ENCODE data around the gene CEPT1. TPM values are rescaled to one million over a fixed set of nuclear protein-coding genes. Genes with fewer than 3 reads are reported as not detected.

CEPT1 gene
- total and polyA plus RNA-seq, 9 of the 15 experiments (the other 6 are each of a cell fraction or from before 2014, with no cell fraction given), result 24.4 to 72.6 (median 42.4) TPM

- H3K9me1 ChIP-seq (ENCODE audit: control insufficient read depth, insufficient read depth, low read length), result no peaks in the 10 kb centered on the region
- ChIA-PET POLR2A (no interaction called here), CTCF (ENCODE audit: low intra/inter-chr PET ratio) (no interaction called here)
- H3K27me3 ChIP-seq (ENCODE audit: control insufficient read depth in 2 of 2, insufficient read depth in 2 of 2, low read length in 2 of 2), result peaks cover 16 to 19% of the 10 kb centered on the region in 2 experiments
- no peak within 1 kb of the TSS for H3K4me3 ChIP-seq
- H3K4me2 ChIP-seq (ENCODE audit: insufficient read depth, low read length), result no peak within 1 kb of the TSS
- DNase-seq (ENCODE audit: extremely low read depth in 1 of 4, low spot score in 3 of 4) (no peak), ATAC-seq (no peak), FAIRE-seq (no peak)
- no peak within 1 kb of the TSS for H3K27ac ChIP-seq (ENCODE audit: extremely low read depth, low read depth, low read length)
- in situ Hi-C loops (cut with MboI), result loop anchor here (10.0 kb wide), 1 partner anchor 167 kb away; no protein-coding TSS in a partner anchor
- H3K9ac ChIP-seq (ENCODE audit: insufficient read depth in 1 of 2, low read depth in 2 of 2, low read length in 2 of 2), result no peak within 1 kb of the TSS
- 0% methylated on average over 3 of the region's 3 CpGs for WGBS (ENCODE audit: insufficient coverage, low coverage, missing lambda C conversion rate)
- H3K36me3 ChIP-seq (ENCODE audit: control insufficient read depth, insufficient read depth, low read length), result no peaks in the 10 kb centered on the region
- no TSS peak for BruUV-seq (replicated peaks)
- no peaks in the 10 kb centered on the region; a peak in 1 of 5 replicates for H3K4me1 ChIP-seq (replicated peaks in 1 of 2; ENCODE audit: control insufficient read depth in 2 of 2, insufficient read depth in 2 of 2, low read length in 2 of 2)
- no peak within 1 kb of the TSS for H2AFZ ChIP-seq (ENCODE audit: low read depth, low read length)
- no peaks in the 10 kb centered on the region for H3K9me3 ChIP-seq (replicated peaks; ENCODE audit: control insufficient read depth, insufficient read depth, low read depth, low read length)
- H4K20me1 ChIP-seq (replicated peaks; ENCODE audit: control insufficient read depth, insufficient read depth, low read length), result peaks cover 2% of the 10 kb centered on the region; the same call in 1 of the 2 replicates
- intact Hi-C loops (cut with micrococcal nuclease), result no loop called here
- H3K79me2 ChIP-seq (ENCODE audit: control insufficient read depth, insufficient read depth, low read length), result no peaks in the 10 kb centered on the region
- no peak for TF ChIP-seq POLR2A (conservative IDR thresholded peaks at IDR 0.05)
- no peak for TF ChIP-seq ZNF318 (IDR thresholded peaks at IDR 0.05; ENCODE audit: borderline replicate concordance in 1 of 2, low read depth in 1 of 2)
- no peak for TF ChIP-seq ZEB2 (IDR thresholded peaks at IDR 0.05)
- TF ChIP-seq CLOCK (CRISPR knock-in tag; IDR thresholded peaks at IDR 0.05; ENCODE audit: borderline replicate concordance), result no peak
- no peak for TF ChIP-seq ZNF583 (CRISPR knock-in tag; IDR thresholded peaks at IDR 0.05)
- TF ChIP-seq POLR2B (IDR thresholded peaks at IDR 0.05; ENCODE audit: low read depth, partially characterized antibody), result no peak
- no peak for TF ChIP-seq ZNF586 (CRISPR knock-in tag; conservative IDR thresholded peaks at IDR 0.05)
- no peak for TF ChIP-seq RBBP5 (IDR thresholded peaks at IDR 0.05; ENCODE audit: borderline replicate concordance, insufficient read depth, low read length, poor library complexity, severe bottlenecking)
- TF ChIP-seq PRPF4 (IDR thresholded peaks at IDR 0.05; ENCODE audit: insufficient read depth, low read depth, low read length, poor library complexity, severe bottlenecking), result no peak
- no peak for TF ChIP-seq SP2 (IDR thresholded peaks at IDR 0.05; ENCODE audit: extremely low read depth, low read depth, low read length, poor library complexity, severe bottlenecking)
- no peak for TF ChIP-seq TARDBP (IDR thresholded peaks at IDR 0.05)
- no peak for TF ChIP-seq KDM2B (CRISPR knock-in tag; IDR thresholded peaks at IDR 0.05)
- TF ChIP-seq RBM34 (IDR thresholded peaks at IDR 0.05; ENCODE audit: borderline replicate concordance, insufficient read depth, low read length), result no peak
- TF ChIP-seq MCM3 (IDR thresholded peaks at IDR 0.05), result no peak
Measured at GRCh38 chr1:111227434-111227833, 87.4 kb downstream of the CEPT1 start, which contains the start of gene CHI3L2. TSS of gene CHI3L2 (plus strand) at chr1:111227713. CDS start at chr1:111227730, 17 bp downstream.

Measured in K562 (cell line).